ENCODE measurements around the gene TNRC6B.

GRCh38 chr22:40138866-40139265 is 38.9 kb upstream of the TNRC6B start:
- TF ChIP-seq POU2F2 (IDR thresholded peaks at IDR 0.05; ENCODE audit: low read depth, low read length) = no peak
- TF ChIP-seq POLR2A (IDR thresholded peaks at IDR 0.05; ENCODE audit: low read depth, low read length) = no peak
- TF ChIP-seq POLR2AphosphoS5 (IDR thresholded peaks at IDR 0.05; ENCODE audit: low read depth, low read length) = no peak
